Omental fat pad (tissue), 4 donors: ENCODE measurements around the gene AFF2. TPM values are rescaled to one million over a fixed set of nuclear protein-coding genes. Genes with fewer than 3 reads are reported as not detected.

ENCODE experiments used
- ATAC-seq: fragments of 150-250 bp; one replicate; pipeline ENCODE4 v1.9.1; 2016; ENCODE audit warnings: mild to moderate bottlenecking, moderate library complexity; ENCODE audit not compliant: low FRiP score
- DNase-seq: peaks from one replicate; pipeline ENCODE4 v3.0.0-alpha.2; 2019; ENCODE audit warnings: low spot score
- total RNA-seq, 4 donors: library from RNA; depleted of rRNA; stranded (reverse); fragments of >200 nt; gene quantifications; one replicate each; pipeline ENCODE4 v1.1.0, GENCODE V29; 2016
- TF ChIP-seq, protein P1 (sequence below), 3 donors: fragments of 450-650 bp; IDR thresholded peaks; one replicate each; pipeline ENCODE4 v1.5.1; 2016 to 2017; ENCODE audit warnings: antibody characterized with exemption in 3 of 3, mild to moderate bottlenecking in 3 of 3, moderate library complexity in 2 of 3

AFF2 gene
- total RNA-seq, 4 donors from 2014 or later, result 5.7 to 16.7 (median 12.3) TPM

- ATAC-seq (no peak), DNase-seq (no peak)
- TF ChIP-seq, protein P1, sequence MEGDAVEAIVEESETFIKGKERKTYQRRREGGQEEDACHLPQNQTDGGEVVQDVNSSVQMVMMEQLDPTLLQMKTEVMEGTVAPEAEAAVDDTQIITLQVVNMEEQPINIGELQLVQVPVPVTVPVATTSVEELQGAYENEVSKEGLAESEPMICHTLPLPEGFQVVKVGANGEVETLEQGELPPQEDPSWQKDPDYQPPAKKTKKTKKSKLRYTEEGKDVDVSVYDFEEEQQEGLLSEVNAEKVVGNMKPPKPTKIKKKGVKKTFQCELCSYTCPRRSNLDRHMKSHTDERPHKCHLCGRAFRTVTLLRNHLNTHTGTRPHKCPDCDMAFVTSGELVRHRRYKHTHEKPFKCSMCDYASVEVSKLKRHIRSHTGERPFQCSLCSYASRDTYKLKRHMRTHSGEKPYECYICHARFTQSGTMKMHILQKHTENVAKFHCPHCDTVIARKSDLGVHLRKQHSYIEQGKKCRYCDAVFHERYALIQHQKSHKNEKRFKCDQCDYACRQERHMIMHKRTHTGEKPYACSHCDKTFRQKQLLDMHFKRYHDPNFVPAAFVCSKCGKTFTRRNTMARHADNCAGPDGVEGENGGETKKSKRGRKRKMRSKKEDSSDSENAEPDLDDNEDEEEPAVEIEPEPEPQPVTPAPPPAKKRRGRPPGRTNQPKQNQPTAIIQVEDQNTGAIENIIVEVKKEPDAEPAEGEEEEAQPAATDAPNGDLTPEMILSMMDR (IDR thresholded peaks at IDR 0.05), result no peak
Observed at GRCh38 chrX:148613636-148614035, 113.2 kb downstream of the AFF2 start.

DNA sequence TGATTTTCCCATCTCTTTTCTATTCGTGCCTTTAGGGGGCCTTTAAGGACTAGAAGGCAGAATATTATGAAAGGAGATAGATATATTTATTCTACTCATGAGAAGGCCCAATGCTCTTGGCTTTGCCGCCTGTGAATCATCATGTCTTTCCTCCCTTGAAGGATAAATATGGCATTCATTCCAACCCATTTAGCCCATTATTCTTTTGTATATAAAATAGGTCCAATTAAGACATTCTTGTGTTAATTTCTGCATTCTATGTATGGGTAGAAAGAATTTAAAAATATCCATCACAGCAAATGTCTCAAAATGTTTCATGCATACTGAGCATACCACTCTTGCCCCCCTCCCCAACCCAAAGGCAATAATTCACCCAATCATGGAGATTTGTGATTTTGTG lies 115.1 kb downstream of the AFF2 start:
- ATAC-seq (no peak), DNase-seq (no peak)
- TF ChIP-seq, protein P1 (IDR thresholded peaks at IDR 0.05), result no peak

DNA sequence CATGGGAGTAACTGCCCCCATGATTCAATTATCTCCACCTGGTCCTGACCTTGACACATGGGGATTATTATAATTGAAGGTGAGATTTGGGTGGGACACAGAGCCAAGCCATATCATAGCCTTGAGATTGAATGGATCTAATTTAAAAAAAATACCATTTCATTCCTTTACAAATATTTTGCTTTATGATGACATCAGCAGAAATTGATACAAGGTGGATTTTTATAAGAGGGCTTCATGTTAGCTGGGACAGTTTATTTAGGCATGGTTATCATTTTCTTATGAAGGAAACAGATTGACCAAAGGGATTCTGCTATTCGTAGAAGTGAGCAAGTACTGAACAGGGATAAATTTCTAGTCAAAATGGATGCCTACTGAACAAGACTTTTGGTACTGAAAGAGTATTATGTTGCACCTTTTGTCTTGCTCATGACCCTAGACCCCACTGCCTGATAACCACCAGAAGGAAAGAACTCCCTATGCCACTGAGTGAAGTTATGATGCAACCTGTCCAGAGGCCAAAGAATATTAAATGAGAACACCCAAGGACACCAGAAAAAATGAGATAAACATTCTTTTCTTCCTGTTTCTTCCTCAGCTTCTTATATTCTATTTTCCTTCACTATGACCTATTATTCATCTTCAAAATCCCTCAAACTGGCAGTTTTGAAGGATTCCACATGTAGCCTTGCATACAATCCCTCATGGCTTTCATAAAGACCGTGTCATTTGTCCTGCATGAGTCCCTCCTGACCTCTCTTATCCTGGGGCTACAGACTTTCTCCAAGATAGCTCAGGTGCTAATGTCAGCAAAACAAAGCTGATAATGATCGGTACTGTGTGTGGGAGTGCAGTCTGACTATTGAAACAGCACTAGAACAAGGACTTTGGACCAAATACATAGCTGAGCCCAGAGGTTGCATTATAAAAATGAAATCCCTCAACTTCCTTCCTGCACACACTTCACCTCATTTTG lies 118.3 kb downstream of the AFF2 start:
- ATAC-seq (no peak), DNase-seq (no peak)
- TF ChIP-seq, protein P1 (IDR thresholded peaks at IDR 0.05), result no peak

- no peak for DNase-seq
- TF ChIP-seq, protein P1 (IDR thresholded peaks at IDR 0.05), result no peak
- no peak for ATAC-seq
Observed at GRCh38 chrX:148620023-148620422, 119.6 kb downstream of the AFF2 start.

DNA sequence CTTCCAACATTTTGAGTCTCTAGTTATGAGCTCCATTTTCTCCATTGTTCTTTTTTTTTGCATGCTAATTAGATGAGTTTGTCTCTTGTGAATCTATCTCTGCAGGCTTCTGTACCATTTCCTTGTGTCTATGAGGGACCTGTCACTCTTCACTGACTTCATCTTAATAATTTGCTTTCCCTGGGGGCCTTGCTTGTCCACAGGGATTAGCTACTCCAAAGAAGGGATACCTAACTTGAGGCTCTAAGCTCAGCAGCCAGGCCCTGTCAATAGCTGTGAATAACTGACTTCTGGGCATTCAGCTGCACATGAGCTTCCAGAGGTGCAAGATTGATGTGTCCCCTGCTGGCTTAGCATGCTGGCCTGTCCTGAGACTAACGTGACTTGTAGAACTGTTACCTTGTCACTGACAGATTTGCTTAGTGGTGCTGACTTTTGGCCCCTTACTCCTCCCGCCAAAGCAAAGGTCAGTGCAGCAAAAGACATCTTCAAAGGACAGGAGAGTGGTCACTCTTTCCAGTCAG lies 124.6 kb downstream of the AFF2 start:
- TF ChIP-seq, protein P1 (IDR thresholded peaks at IDR 0.05), result no peak
- DNase-seq (no peak), ATAC-seq (no peak)

GRCh38 chrX:148628621-148629020 lies 128.2 kb downstream of the AFF2 start:
- DNase-seq, result no peak
- no peak for ATAC-seq
- TF ChIP-seq, protein P1 (IDR thresholded peaks at IDR 0.05), result no peak
